Measurements from ENCODE around the gene TBATA. TPM values are rescaled to one million over a fixed set of nuclear protein-coding genes. Genes with fewer than 3 reads are reported as not detected.

The TBATA gene
- total and polyA plus RNA-seq, 2 of the 8 experiments (the other 6 are each of a cell fraction or from before 2014, with no cell fraction given) = not detected

- TF ChIP-seq CHD7 (IDR thresholded peaks at IDR 0.05; ENCODE audit: insufficient replicate concordance, low read length) (no peak), KDM5A (IDR thresholded peaks at IDR 0.05; ENCODE audit: low read length) (no peak), BACH1 (IDR thresholded peaks at IDR 0.05; ENCODE audit: low read length) (no peak), CBX5 (IDR thresholded peaks at IDR 0.05; ENCODE audit: low read depth, low read length) (no peak), HDAC2 (IDR thresholded peaks at IDR 0.05; ENCODE audit: borderline replicate concordance in 1 of 2, low read depth in 2 of 2, low read length in 2 of 2) (no peak), CTCF (IDR thresholded peaks at IDR 0.05; ENCODE audit: control extremely low read depth in 1 of 3, insufficient read depth in 1 of 3, low read depth in 1 of 3, low read length in 3 of 3) (no peak), GTF2F1 (IDR thresholded peaks at IDR 0.05; ENCODE audit: borderline replicate concordance, low read depth, low read length) (no peak)
Observed at GRCh38 chr10:70784471-70784870, 706 bp downstream of the TBATA start (continued).

Data from H1 (cell line).